ENCODE results near the gene PPIL4.

Gene PPIL4

GRCh38 chr6:149487316-149487715 is 58.5 kb downstream of the PPIL4 start:
- no peak overlapping the region for H3K4ac ChIP-seq (ENCODE audit: low read length)

GRCh38 chr6:149484733-149485700 is 60.8 kb downstream of the PPIL4 start, which contains the start of gene ZC3H12D:
Gene ZC3H12D (minus strand): TSS chr6:149485014. CDS start chr6:149474543, 10,471 bp downstream.
- Histone ChIP-seq H4K8ac (ENCODE audit: low read depth, low read length) (no peak within 1 kb of the TSS), H3K79me1 (ENCODE audit: low read depth, low read length) (no peaks in the 10 kb centered on the region), H3K36me3 (replicated peaks in 1 of 2; ENCODE audit: control insufficient read depth in 2 of 2, insufficient read depth in 2 of 2, low read length in 2 of 2) (no peaks in the 10 kb centered on the region), H4K91ac (ENCODE audit: low read depth, low read length, poor library complexity) (no peak within 1 kb of the TSS), H3K4me2 (ENCODE audit: insufficient read depth, low read length, poor library complexity, severe bottlenecking) (no peak within 1 kb of the TSS), H2AFZ (ENCODE audit: low read length) (peak within 1 kb of the TSS; percentile 10), H3K4me3 (ENCODE audit: low read length in 2 of 2) (no peak within 1 kb of the TSS), H3K4me1 (ENCODE audit: control insufficient read depth in 2 of 2, insufficient read depth in 1 of 2, low read depth in 1 of 2, low read length in 2 of 2) (peaks cover 3 to 5% of the 10 kb centered on the region in 2 donors), H2BK120ac (ENCODE audit: low read depth, low read length) (no peak within 1 kb of the TSS), H3K27ac (replicated peaks; ENCODE audit: low read length) (no peak within 1 kb of the TSS), H3K9me3 (replicated peaks in 1 of 2; ENCODE audit: control insufficient read depth in 2 of 2, insufficient read depth in 1 of 2, low read depth in 1 of 2, low read length in 2 of 2) (no peaks in the 10 kb centered on the region), H2BK15ac (ENCODE audit: low read length) (no peak within 1 kb of the TSS), H3K14ac (ENCODE audit: low read length) (peak within 1 kb of the TSS; percentile 78), H2BK12ac (ENCODE audit: low read length) (no peak within 1 kb of the TSS), H3K27me3 (ENCODE audit: control insufficient read depth in 3 of 3, insufficient read depth in 3 of 3, low read depth in 1 of 3, low read length in 3 of 3) (no peaks in the 10 kb centered on the region), H2BK5ac (ENCODE audit: low read length) (no peak within 1 kb of the TSS), H3K9ac (ENCODE audit: low read depth, low read length, poor library complexity) (peak within 1 kb of the TSS; percentile 55), H2AK5ac (ENCODE audit: low read depth, low read length) (no peak within 1 kb of the TSS), H3K4ac (ENCODE audit: low read length) (no peak within 1 kb of the TSS), H3K18ac (ENCODE audit: low read length) (no peak within 1 kb of the TSS), H3K23ac (ENCODE audit: low read depth, low read length, poor library complexity) (peak within 1 kb of the TSS; percentile 1)
- no CpG with 5 or more reads among the region's 22 CpGs for WGBS, 2 donors (ENCODE audit: extremely low coverage in 2 of 2, insufficient read length in 2 of 2, insufficient replicate concordance in 1 of 2)
- no peak for DNase-seq (ENCODE audit: low spot score)

More at GRCh38 chr6:149487316-149487715, 58.5 kb downstream of the PPIL4 start:
- H3K9me3 ChIP-seq (replicated peaks in 1 of 2; ENCODE audit: control insufficient read depth in 2 of 2, insufficient read depth in 1 of 2, low read depth in 1 of 2, low read length in 2 of 2): no peaks in the 10 kb centered on the region
- H3K4me1 ChIP-seq (ENCODE audit: control insufficient read depth in 2 of 2, insufficient read depth in 1 of 2, low read depth in 1 of 2, low read length in 2 of 2): peaks cover 0 to under 1% of the 10 kb centered on the region in 2 donors
- no peak overlapping the region for H4K91ac ChIP-seq (ENCODE audit: low read depth, low read length, poor library complexity)
- H3K4me2 ChIP-seq (ENCODE audit: insufficient read depth, low read length, poor library complexity, severe bottlenecking): no peak overlapping the region
- H3K79me1 ChIP-seq (ENCODE audit: low read depth, low read length): no peaks in the 10 kb centered on the region
- H3K9ac ChIP-seq (ENCODE audit: low read depth, low read length, poor library complexity): no peak overlapping the region
- no peak overlapping the region for H2AFZ ChIP-seq (ENCODE audit: low read length)
- no peaks in the 10 kb centered on the region for H3K36me3 ChIP-seq (replicated peaks in 1 of 2; ENCODE audit: control insufficient read depth in 2 of 2, insufficient read depth in 2 of 2, low read length in 2 of 2)
- no peak for DNase-seq (ENCODE audit: low spot score)
- no peak overlapping the region for H3K4me3 ChIP-seq (ENCODE audit: low read length in 2 of 2)
- H4K8ac ChIP-seq (ENCODE audit: low read depth, low read length): no peak overlapping the region
- H3K27ac ChIP-seq (replicated peaks; ENCODE audit: low read length): no peak overlapping the region
- no peak overlapping the region for H3K23ac ChIP-seq (ENCODE audit: low read depth, low read length, poor library complexity)
- no peak overlapping the region for H2BK5ac ChIP-seq (ENCODE audit: low read length)
- no peak overlapping the region for H2AK5ac ChIP-seq (ENCODE audit: low read depth, low read length)
- WGBS, 2 donors (ENCODE audit: extremely low coverage in 2 of 2, insufficient read length in 2 of 2, insufficient replicate concordance in 1 of 2): no CpG with 5 or more reads among the region's 4 CpGs
- no peak overlapping the region for H2BK12ac ChIP-seq (ENCODE audit: low read length)
- no peaks in the 10 kb centered on the region for H3K27me3 ChIP-seq (ENCODE audit: control insufficient read depth in 3 of 3, insufficient read depth in 3 of 3, low read depth in 1 of 3, low read length in 3 of 3)
- H2BK15ac ChIP-seq (ENCODE audit: low read length): no peak overlapping the region
- H3K14ac ChIP-seq (ENCODE audit: low read length): no peak overlapping the region
- no peak overlapping the region for H3K18ac ChIP-seq (ENCODE audit: low read length)
- H2BK120ac ChIP-seq (ENCODE audit: low read depth, low read length): no peak overlapping the region

GRCh38 chr6:149483849-149484655 is 61.8 kb downstream of the PPIL4 start:
- Histone ChIP-seq H2BK12ac (ENCODE audit: low read length) (no peak overlapping the region), H3K4me1 (ENCODE audit: control insufficient read depth in 2 of 2, insufficient read depth in 1 of 2, low read depth in 1 of 2, low read length in 2 of 2) (peaks cover 3 to 5% of the 10 kb centered on the region in 2 donors), H4K8ac (ENCODE audit: low read depth, low read length) (no peak overlapping the region), H2AK5ac (ENCODE audit: low read depth, low read length) (no peak overlapping the region), H3K4ac (ENCODE audit: low read length) (no peak overlapping the region), H3K9me3 (replicated peaks in 1 of 2; ENCODE audit: control insufficient read depth in 2 of 2, insufficient read depth in 1 of 2, low read depth in 1 of 2, low read length in 2 of 2) (no peaks in the 10 kb centered on the region), H3K4me2 (ENCODE audit: insufficient read depth, low read length, poor library complexity, severe bottlenecking) (no peak overlapping the region), H3K79me1 (ENCODE audit: low read depth, low read length) (no peaks in the 10 kb centered on the region), H3K36me3 (replicated peaks in 1 of 2; ENCODE audit: control insufficient read depth in 2 of 2, insufficient read depth in 2 of 2, low read length in 2 of 2) (no peaks in the 10 kb centered on the region), H2AFZ (ENCODE audit: low read length) (no peak overlapping the region), H2BK15ac (ENCODE audit: low read length) (no peak overlapping the region), H2BK5ac (ENCODE audit: low read length) (no peak overlapping the region), H4K91ac (ENCODE audit: low read depth, low read length, poor library complexity) (no peak overlapping the region), H3K27ac (replicated peaks; ENCODE audit: low read length) (no peak overlapping the region), H3K4me3 (ENCODE audit: low read length in 2 of 2) (no peak overlapping the region), H3K23ac (ENCODE audit: low read depth, low read length, poor library complexity) (no peak overlapping the region), H3K27me3 (ENCODE audit: control insufficient read depth in 3 of 3, insufficient read depth in 3 of 3, low read depth in 1 of 3, low read length in 3 of 3) (no peaks in the 10 kb centered on the region), H3K14ac (ENCODE audit: low read length) (no peak overlapping the region), H3K9ac (ENCODE audit: low read depth, low read length, poor library complexity) (no peak overlapping the region), H2BK120ac (ENCODE audit: low read depth, low read length) (no peak overlapping the region), H3K18ac (ENCODE audit: low read length) (no peak overlapping the region)
- DNase-seq (ENCODE audit: low spot score): no peak
- WGBS, 2 donors (ENCODE audit: extremely low coverage in 2 of 2, insufficient read length in 2 of 2, insufficient replicate concordance in 1 of 2): no CpG with 5 or more reads among the region's 11 CpGs

- H3K4me3 ChIP-seq (ENCODE audit: low read length in 2 of 2): no peak overlapping the region
- H3K23ac ChIP-seq (ENCODE audit: low read depth, low read length, poor library complexity): no peak overlapping the region
- no peak overlapping the region for H2AFZ ChIP-seq (ENCODE audit: low read length)
- H4K8ac ChIP-seq (ENCODE audit: low read depth, low read length): no peak overlapping the region
- H2BK12ac ChIP-seq (ENCODE audit: low read length): no peak overlapping the region
- H3K36me3 ChIP-seq (replicated peaks in 1 of 2; ENCODE audit: control insufficient read depth in 2 of 2, insufficient read depth in 2 of 2, low read length in 2 of 2): no peaks in the 10 kb centered on the region
- no peak overlapping the region for H2BK5ac ChIP-seq (ENCODE audit: low read length)
- H3K4ac ChIP-seq (ENCODE audit: low read length): no peak overlapping the region
- H3K4me2 ChIP-seq (ENCODE audit: insufficient read depth, low read length, poor library complexity, severe bottlenecking): no peak overlapping the region
- no peak overlapping the region for H3K14ac ChIP-seq (ENCODE audit: low read length)
- no CpG with 5 or more reads among the region's 3 CpGs for WGBS, 2 donors (ENCODE audit: extremely low coverage in 2 of 2, insufficient read length in 2 of 2, insufficient replicate concordance in 1 of 2)
- no peaks in the 10 kb centered on the region for H3K9me3 ChIP-seq (replicated peaks in 1 of 2; ENCODE audit: control insufficient read depth in 2 of 2, insufficient read depth in 1 of 2, low read depth in 1 of 2, low read length in 2 of 2)
- H3K27ac ChIP-seq (replicated peaks; ENCODE audit: low read length): no peak overlapping the region
- no peak for DNase-seq (ENCODE audit: low spot score)
- no peak overlapping the region for H2AK5ac ChIP-seq (ENCODE audit: low read depth, low read length)
- H3K9ac ChIP-seq (ENCODE audit: low read depth, low read length, poor library complexity): no peak overlapping the region
- no peaks in the 10 kb centered on the region for H3K79me1 ChIP-seq (ENCODE audit: low read depth, low read length)
- peaks cover 3 to 5% of the 10 kb centered on the region in 2 donors for H3K4me1 ChIP-seq (ENCODE audit: control insufficient read depth in 2 of 2, insufficient read depth in 1 of 2, low read depth in 1 of 2, low read length in 2 of 2)
- no peak overlapping the region for H2BK15ac ChIP-seq (ENCODE audit: low read length)
- no peak overlapping the region for H4K91ac ChIP-seq (ENCODE audit: low read depth, low read length, poor library complexity)
- no peak overlapping the region for H2BK120ac ChIP-seq (ENCODE audit: low read depth, low read length)
- H3K27me3 ChIP-seq (ENCODE audit: control insufficient read depth in 3 of 3, insufficient read depth in 3 of 3, low read depth in 1 of 3, low read length in 3 of 3): no peaks in the 10 kb centered on the region
- H3K18ac ChIP-seq (ENCODE audit: low read length): no peak overlapping the region
Measured at GRCh38 chr6:149483334-149483725, 62.5 kb downstream of the PPIL4 start.
